Bladder microvascular endothelial cell (primary cell): ENCODE data around the gene CLNS1A. TPM values are rescaled to one million over a fixed set of nuclear protein-coding genes. Genes with fewer than 3 reads are reported as not detected.

Experiments
- total RNA-seq: library from RNA; depleted of rRNA; stranded (reverse); fragments of >200 nt; gene quantifications from 2 replicates; pipeline ENCODE4 v1.2.3, GENCODE V29; 2014

Gene CLNS1A
- 96.0 and 181 TPM in 2 replicates for total RNA-seq

GRCh38 chr11:77637345-77638165, at the start of gene CLNS1A:
CLNS1A (minus strand) TSS chr11:77637794; CDS start chr11:77637714, 80 bp downstream.

GRCh38 chr11:77589521-77590193, 47.9 kb downstream of the CLNS1A start, which contains the start of gene AQP11:
AQP11 (plus strand) TSS chr11:77589953; CDS start chr11:77589993, 40 bp downstream.

Other genes starting within 250 kb of the CLNS1A start
- 0.49 and 0.57 TPM in 2 replicates for gene PAK1, start 163.7 kb downstream of the CLNS1A start, total RNA-seq
- gene AQP11, start 47.8 kb downstream of the CLNS1A start, total RNA-seq = 0.16 and 0.31 TPM in 2 replicates
- 25.3 and 44.7 TPM in 2 replicates for gene RSF1, start 182.9 kb upstream of the CLNS1A start, total RNA-seq
- gene AAMDC, start 183.3 kb upstream of the CLNS1A start, total RNA-seq = 48.3 and 62.5 TPM in 2 replicates